ENCODE results near the gene IL1A. TPM values are rescaled to one million over a fixed set of nuclear protein-coding genes. Genes with fewer than 3 reads are reported as not detected.

IL1A gene
- total RNA-seq, 1 experiment from 2014 or later, result 0.11 TPM

DNA sequence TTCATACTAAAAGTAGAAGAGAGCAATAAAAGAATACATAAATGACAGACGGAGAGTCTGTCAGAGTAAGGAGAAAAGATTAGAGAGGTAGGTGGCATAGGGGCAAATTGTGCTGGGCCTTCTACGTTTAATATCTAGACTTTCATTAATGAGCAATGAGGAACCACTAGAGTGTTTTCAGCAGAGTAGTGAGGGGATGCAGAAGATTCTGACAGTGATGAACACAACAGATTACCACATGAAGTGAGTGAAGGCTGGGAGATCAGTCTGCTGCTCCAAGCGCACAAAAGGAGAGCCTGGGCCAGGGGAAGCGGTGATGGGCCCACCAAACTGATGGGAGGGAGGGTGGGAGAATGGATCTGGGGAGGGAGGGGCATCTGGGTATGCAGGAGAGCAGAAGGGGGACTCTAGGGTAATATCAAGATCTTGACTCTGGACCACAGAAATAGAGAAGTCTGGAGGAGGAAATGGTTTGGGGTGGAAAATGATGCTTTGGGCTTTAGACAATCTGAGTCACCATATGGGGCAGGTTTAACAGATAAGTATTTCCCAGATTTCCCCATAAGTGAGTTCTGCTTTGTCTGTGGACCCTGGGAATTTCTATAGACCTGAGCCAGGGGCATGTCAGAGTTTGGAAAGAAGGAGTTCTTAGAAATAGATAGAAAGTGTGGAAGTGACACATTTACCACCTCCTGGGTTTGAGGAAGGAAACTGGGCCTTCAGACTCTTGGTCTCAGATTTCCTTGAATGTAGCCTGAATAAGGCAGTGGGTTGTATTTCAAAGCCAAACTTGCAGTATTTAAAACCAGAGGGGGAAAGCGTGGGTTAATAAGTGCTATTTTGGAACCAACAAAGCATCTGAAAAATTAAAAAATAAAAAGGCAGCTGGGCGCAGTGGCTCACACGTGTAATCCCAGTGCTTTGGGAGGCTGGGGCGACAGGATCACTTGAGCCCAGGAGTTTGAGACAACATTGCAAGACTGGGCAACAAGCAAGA lies 15.0 kb upstream of the IL1A start:
- Histone ChIP-seq H3K36me3 (ENCODE audit: low read depth, low read length) (no peaks in the 10 kb centered on the region), H3K4me2 (ENCODE audit: low read length) (no peak overlapping the region), H3F3A (ENCODE audit: low read length, unreplicated experiment) (no peaks in the 10 kb centered on the region), H3K9me2 (replicated peaks; ENCODE audit: low read length) (no peaks in the 10 kb centered on the region), H3K9me3 (ENCODE audit: low read length) (no peaks in the 10 kb centered on the region), H3K4me3 (ENCODE audit: low read length) (no peak overlapping the region), H3K27me3 (ENCODE audit: low read length) (no peaks in the 10 kb centered on the region), H3K4me1 (ENCODE audit: insufficient read depth, low read length) (peaks cover 25% of the 10 kb centered on the region), H4K20me1 (ENCODE audit: low read length) (no peaks in the 10 kb centered on the region), H3K27ac (ENCODE audit: low read length) (no peak overlapping the region), H3K79me2 (ENCODE audit: low read length) (no peaks in the 10 kb centered on the region), H3K9ac (ENCODE audit: low read length) (no peak overlapping the region), H2AFZ (ENCODE audit: low read length) (no peak overlapping the region)
- BruUV-seq (replicated peaks), result no TSS peak
- TF ChIP-seq EZH2 (IDR thresholded peaks at IDR 0.05; ENCODE audit: low read length, unreplicated experiment) (no peak), EZH2phosphoT487 (IDR thresholded peaks at IDR 0.05; ENCODE audit: borderline replicate concordance, low read length) (no peak)
- TF ChIP-seq, protein P1, sequence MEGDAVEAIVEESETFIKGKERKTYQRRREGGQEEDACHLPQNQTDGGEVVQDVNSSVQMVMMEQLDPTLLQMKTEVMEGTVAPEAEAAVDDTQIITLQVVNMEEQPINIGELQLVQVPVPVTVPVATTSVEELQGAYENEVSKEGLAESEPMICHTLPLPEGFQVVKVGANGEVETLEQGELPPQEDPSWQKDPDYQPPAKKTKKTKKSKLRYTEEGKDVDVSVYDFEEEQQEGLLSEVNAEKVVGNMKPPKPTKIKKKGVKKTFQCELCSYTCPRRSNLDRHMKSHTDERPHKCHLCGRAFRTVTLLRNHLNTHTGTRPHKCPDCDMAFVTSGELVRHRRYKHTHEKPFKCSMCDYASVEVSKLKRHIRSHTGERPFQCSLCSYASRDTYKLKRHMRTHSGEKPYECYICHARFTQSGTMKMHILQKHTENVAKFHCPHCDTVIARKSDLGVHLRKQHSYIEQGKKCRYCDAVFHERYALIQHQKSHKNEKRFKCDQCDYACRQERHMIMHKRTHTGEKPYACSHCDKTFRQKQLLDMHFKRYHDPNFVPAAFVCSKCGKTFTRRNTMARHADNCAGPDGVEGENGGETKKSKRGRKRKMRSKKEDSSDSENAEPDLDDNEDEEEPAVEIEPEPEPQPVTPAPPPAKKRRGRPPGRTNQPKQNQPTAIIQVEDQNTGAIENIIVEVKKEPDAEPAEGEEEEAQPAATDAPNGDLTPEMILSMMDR (conservative IDR thresholded peaks at IDR 0.05; ENCODE audit: low read depth, low read length), result no peak
- intact Hi-C loops (cut with micrococcal nuclease), result no loop called here
- POLR2A ChIA-PET (ENCODE audit: unreplicated experiment), result no interaction called here
- ATAC-seq, result no peak
- DNase-seq, result no peak
- CTCF ChIA-PET, result no interaction called here

GRCh38 chr2:112796486-112796885 lies 12.2 kb upstream of the IL1A start:
- Histone ChIP-seq H3K27ac (ENCODE audit: low read length) (no peak overlapping the region), H3F3A (ENCODE audit: low read length, unreplicated experiment) (no peaks in the 10 kb centered on the region), H3K9ac (ENCODE audit: low read length) (no peak overlapping the region), H3K79me2 (ENCODE audit: low read length) (no peaks in the 10 kb centered on the region), H3K4me2 (ENCODE audit: low read length) (no peak overlapping the region), H3K27me3 (ENCODE audit: low read length) (no peaks in the 10 kb centered on the region), H3K36me3 (ENCODE audit: low read depth, low read length) (no peaks in the 10 kb centered on the region), H2AFZ (ENCODE audit: low read length) (no peak overlapping the region), H3K4me1 (ENCODE audit: insufficient read depth, low read length) (peaks cover 27% of the 10 kb centered on the region), H3K9me3 (ENCODE audit: low read length) (no peaks in the 10 kb centered on the region), H3K4me3 (ENCODE audit: low read length) (no peak overlapping the region), H3K9me2 (replicated peaks; ENCODE audit: low read length) (no peaks in the 10 kb centered on the region), H4K20me1 (ENCODE audit: low read length) (no peaks in the 10 kb centered on the region)
- intact Hi-C loops (cut with micrococcal nuclease), result no loop called here
- ChIA-PET POLR2A (ENCODE audit: unreplicated experiment) (no interaction called here), CTCF (no interaction called here)
- ATAC-seq (no peak), DNase-seq (no peak)
- no TSS peak for BruUV-seq (replicated peaks)
- TF ChIP-seq EZH2phosphoT487 (IDR thresholded peaks at IDR 0.05; ENCODE audit: borderline replicate concordance, low read length), result no peak
- TF ChIP-seq EZH2 (IDR thresholded peaks at IDR 0.05; ENCODE audit: low read length, unreplicated experiment), result no peak
- TF ChIP-seq, protein P1 (conservative IDR thresholded peaks at IDR 0.05; ENCODE audit: low read depth, low read length), result no peak

GRCh38 chr2:112795774-112796173 lies 11.5 kb upstream of the IL1A start:
- Histone ChIP-seq H3K9me2 (replicated peaks; ENCODE audit: low read length) (no peaks in the 10 kb centered on the region), H3K27me3 (ENCODE audit: low read length) (no peaks in the 10 kb centered on the region), H3K4me3 (ENCODE audit: low read length) (no peak overlapping the region), H3K4me1 (ENCODE audit: insufficient read depth, low read length) (peaks cover 27% of the 10 kb centered on the region), H3K27ac (ENCODE audit: low read length) (peak overlapping the region; percentile 15; the same call in 1 of the 2 replicates), H3K9me3 (ENCODE audit: low read length) (no peaks in the 10 kb centered on the region), H3K36me3 (ENCODE audit: low read depth, low read length) (no peaks in the 10 kb centered on the region), H3K79me2 (ENCODE audit: low read length) (no peaks in the 10 kb centered on the region), H2AFZ (ENCODE audit: low read length) (no peak overlapping the region), H4K20me1 (ENCODE audit: low read length) (no peaks in the 10 kb centered on the region), H3K9ac (ENCODE audit: low read length) (no peak overlapping the region), H3K4me2 (ENCODE audit: low read length) (peak overlapping the region; percentile 46), H3F3A (ENCODE audit: low read length, unreplicated experiment) (no peaks in the 10 kb centered on the region)
- DNase-seq (peak; percentile 89), ATAC-seq (peak; percentile 83)
- no TSS peak for BruUV-seq (replicated peaks)
- intact Hi-C loops (cut with micrococcal nuclease), result no loop called here
- CTCF ChIA-PET, result no interaction called here
- TF ChIP-seq, protein P1 (conservative IDR thresholded peaks at IDR 0.05; ENCODE audit: low read depth, low read length), result no peak
- no peak for TF ChIP-seq EZH2 (IDR thresholded peaks at IDR 0.05; ENCODE audit: low read length, unreplicated experiment)
- TF ChIP-seq EZH2phosphoT487 (IDR thresholded peaks at IDR 0.05; ENCODE audit: borderline replicate concordance, low read length), result no peak
- POLR2A ChIA-PET (ENCODE audit: unreplicated experiment), result interaction anchor here (0.6 kb wide), 1 partner anchor 30 kb away, joined by 8 read pairs; no protein-coding TSS in a partner anchor
